AG04450 (cell line): ENCODE data around the gene SALL2. TPM values are rescaled to one million over a fixed set of nuclear protein-coding genes. Genes with fewer than 3 reads are reported as not detected.

Experiments
- CTCF ChIA-PET: fragments of 300-600, 350-600 bp; formaldehyde crosslinking; extraction: SDS; loops from one replicate; lab custom pipeline; 2022; ENCODE audit warnings: antibody characterized with exemption, inconsistent platforms; lab: Charles Lee
- POLR2A ChIA-PET: fragments of 350-600 bp; formaldehyde crosslinking; extraction: SDS; loops from one replicate; lab custom pipeline; 2021; ENCODE audit warnings: antibody characterized with exemption, inconsistent platforms; lab: Yijun Ruan, JAX
- DNase-seq: peaks from one replicate; pipeline ENCODE4 v3.0.0-alpha.2; 2011; ENCODE audit warnings: low read depth, low spot score
- H3K27ac ChIP-seq: one replicate; pipeline ENCODE4 v1.5.1; 2012; ENCODE audit warnings: low read depth, low read length, control low read depth
- H3K27me3 ChIP-seq: one replicate; pipeline ENCODE4 v1.6.0; 2012; ENCODE audit warnings: low read length; ENCODE audit not compliant: control insufficient read depth, insufficient read depth
- H3K4me3 ChIP-seq: 2 replicates; pipeline ENCODE4 v1.5.1; 2011; ENCODE audit warnings: mild to moderate bottlenecking, low read depth, low read length, control low read depth
- H3K9me3 ChIP-seq: 2 replicates; pipeline ENCODE4 v1.5.1; 2012; ENCODE audit warnings: low read length; ENCODE audit not compliant: control insufficient read depth, insufficient read depth
- polyA plus RNA-seq: library from polyadenylated mRNA; depleted of rRNA; stranded (reverse); fragments of >200 nt; gene quantifications from 2 replicates; pipeline ENCODE4 v1.2.3, GENCODE V29; 2011
- TF ChIP-seq, protein P1 (sequence below): IDR thresholded peaks from 2 replicates; pipeline ENCODE4 v1.5.1; 2011; ENCODE audit warnings: low read depth, low read length, control low read depth, inconsistent platforms

The SALL2 gene
- polyA plus RNA-seq, 1 experiment, result 15.0 TPM

- Histone ChIP-seq H3K27ac (no peak overlapping the region), H3K27me3 (peaks cover 10% of the 10 kb centered on the region), H3K9me3 (peaks cover 2% of the 10 kb centered on the region; the same call in 1 of the 2 replicates), H3K4me3 (peak overlapping the region; percentile 76)
- TF ChIP-seq, protein P1, sequence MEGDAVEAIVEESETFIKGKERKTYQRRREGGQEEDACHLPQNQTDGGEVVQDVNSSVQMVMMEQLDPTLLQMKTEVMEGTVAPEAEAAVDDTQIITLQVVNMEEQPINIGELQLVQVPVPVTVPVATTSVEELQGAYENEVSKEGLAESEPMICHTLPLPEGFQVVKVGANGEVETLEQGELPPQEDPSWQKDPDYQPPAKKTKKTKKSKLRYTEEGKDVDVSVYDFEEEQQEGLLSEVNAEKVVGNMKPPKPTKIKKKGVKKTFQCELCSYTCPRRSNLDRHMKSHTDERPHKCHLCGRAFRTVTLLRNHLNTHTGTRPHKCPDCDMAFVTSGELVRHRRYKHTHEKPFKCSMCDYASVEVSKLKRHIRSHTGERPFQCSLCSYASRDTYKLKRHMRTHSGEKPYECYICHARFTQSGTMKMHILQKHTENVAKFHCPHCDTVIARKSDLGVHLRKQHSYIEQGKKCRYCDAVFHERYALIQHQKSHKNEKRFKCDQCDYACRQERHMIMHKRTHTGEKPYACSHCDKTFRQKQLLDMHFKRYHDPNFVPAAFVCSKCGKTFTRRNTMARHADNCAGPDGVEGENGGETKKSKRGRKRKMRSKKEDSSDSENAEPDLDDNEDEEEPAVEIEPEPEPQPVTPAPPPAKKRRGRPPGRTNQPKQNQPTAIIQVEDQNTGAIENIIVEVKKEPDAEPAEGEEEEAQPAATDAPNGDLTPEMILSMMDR, result no peak
- POLR2A ChIA-PET, result interaction anchor here (0.6 to 1.8 kb wide), 6 partner anchors 10 to 1117 kb away, joined by 3 to 23 read pairs (median 4); partner anchors contain the start of genes CHD8 and METTL3
- no peak for DNase-seq
- CTCF ChIA-PET, result interaction anchor here (0.9 to 5.4 kb wide), 7 partner anchors 14 to 553 kb away, joined by 3 to 24 read pairs (median 5); partner anchors contain the start of genes CHD8, METTL3 and TOX4
These were observed 580 bp downstream of the SALL2 start for GRCh38 chr14:21525571-21525961.

DNA sequence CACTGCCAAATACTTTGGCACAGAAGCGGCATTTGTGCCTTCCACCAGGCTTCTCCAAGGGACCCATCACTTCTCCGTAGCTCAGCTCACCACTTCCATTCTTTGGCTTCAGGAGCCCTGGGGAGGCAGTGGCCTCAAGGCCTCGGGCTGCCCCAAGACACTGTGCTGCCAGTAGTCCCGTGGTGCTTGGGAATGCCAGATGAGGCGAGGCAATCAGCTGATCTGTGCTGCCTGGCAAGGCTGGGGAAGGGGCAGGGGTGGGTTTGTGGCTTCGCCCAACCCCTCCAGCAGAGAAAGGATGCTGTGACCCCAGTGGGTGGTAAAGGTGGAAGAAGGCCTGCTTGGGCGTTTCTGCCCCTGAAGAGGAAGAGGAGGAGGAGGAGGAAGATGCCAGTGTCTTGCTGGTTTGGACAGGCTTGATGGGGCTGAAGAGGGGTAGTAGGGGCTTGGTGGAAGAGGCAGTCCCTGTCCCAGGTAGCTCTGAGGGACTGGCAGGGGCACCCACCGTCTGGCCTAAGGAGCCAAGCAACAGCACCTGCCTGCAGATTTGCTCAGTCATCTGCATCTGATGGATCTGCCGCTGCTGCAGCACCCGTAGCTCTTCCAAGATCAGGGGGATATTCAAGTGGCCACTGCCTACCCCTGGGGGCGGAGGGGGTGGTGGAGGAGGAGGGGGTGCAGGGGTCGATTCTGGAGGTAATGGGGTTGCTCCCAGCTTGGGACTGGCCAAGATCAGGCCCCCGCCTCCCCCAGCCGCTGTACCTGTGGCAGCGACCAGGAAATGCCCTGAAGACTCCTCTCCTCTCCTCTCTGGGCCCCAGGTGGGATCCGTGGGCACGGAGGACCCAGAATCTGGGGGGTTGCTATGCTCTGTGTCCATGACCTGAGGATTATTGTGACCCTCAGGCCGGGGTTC is 1.3 kb downstream of the SALL2 start:
- H3K4me3 ChIP-seq, result peak overlapping the region; percentile 76
- H3K27me3 ChIP-seq, result peaks cover 9% of the 10 kb centered on the region
- H3K27ac ChIP-seq, result no peak overlapping the region
- TF ChIP-seq, protein P1, result no peak
- ChIA-PET POLR2A (interaction anchor here (0.6 to 1.8 kb wide), 3 partner anchors 9 to 30 kb away, joined by 3 to 23 read pairs (median 3); partner anchors contain the start of gene METTL3), CTCF (interaction anchor here (0.8 to 5.4 kb wide), 2 partner anchors 26 to 37 kb away, joined by 3 to 24 read pairs; no protein-coding TSS in a partner anchor)
- no peak for DNase-seq
- H3K9me3 ChIP-seq, result peaks cover 2% of the 10 kb centered on the region; the same call in 1 of the 2 replicates

DNA sequence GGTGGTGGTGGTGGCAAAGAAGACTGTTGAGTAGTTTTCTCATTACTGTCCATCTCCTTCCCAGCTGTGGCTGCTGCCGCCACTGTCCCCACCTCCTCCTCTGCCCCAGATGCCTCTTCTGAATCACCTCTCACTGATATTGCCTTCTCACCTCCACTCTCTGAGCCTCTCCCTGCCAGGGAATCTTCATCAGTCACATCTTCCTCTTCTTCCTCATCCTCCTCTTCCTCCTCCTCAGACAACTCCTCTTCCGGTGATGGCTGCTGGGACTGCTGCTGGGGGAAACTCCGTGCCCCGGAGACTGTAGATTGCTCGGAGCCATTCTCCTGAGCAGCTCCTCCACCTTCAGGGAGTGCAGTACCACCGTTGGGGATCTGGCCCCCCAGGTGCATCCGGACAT is 2.9 kb downstream of the SALL2 start:
- Histone ChIP-seq H3K27me3 (peaks cover 2% of the 10 kb centered on the region), H3K27ac (no peak overlapping the region), H3K9me3 (peaks cover 2% of the 10 kb centered on the region; the same call in 1 of the 2 replicates), H3K4me3 (no peak overlapping the region)
- POLR2A ChIA-PET, result interaction anchor here (0.5 kb wide), 1 partner anchor 67 kb away, joined by 7 read pairs; no protein-coding TSS in a partner anchor
- TF ChIP-seq, protein P1, result no peak
- DNase-seq, result no peak
- CTCF ChIA-PET, result interaction anchor here (1.1 kb wide), 1 partner anchor 25 kb away, joined by 3 read pairs; no protein-coding TSS in a partner anchor

GRCh38 chr14:21521501-21521900 is 4.6 kb downstream of the SALL2 start:
- ChIA-PET POLR2A (interaction anchor here (1.9 kb wide), 1 partner anchor 10 kb away, joined by 10 read pairs; the partner anchor contains the start of gene METTL3), CTCF (no interaction called here)
- DNase-seq, result no peak
- Histone ChIP-seq H3K27ac (no peak overlapping the region), H3K27me3 (no peaks in the 10 kb centered on the region), H3K9me3 (peaks cover 2% of the 10 kb centered on the region; the same call in 1 of the 2 replicates), H3K4me3 (no peak overlapping the region)
- TF ChIP-seq, protein P1, result no peak
